ENCODE data around the gene MND1.

MND1 gene

GRCh38 chr4:153346563-153346962, 2.1 kb downstream of the MND1 start:
- Histone ChIP-seq H3K27me3 (ENCODE audit: control insufficient read depth, insufficient read depth, low read length) (no peaks in the 10 kb centered on the region), H3K36me3 (ENCODE audit: control insufficient read depth, insufficient read depth, low read length) (peaks cover 11% of the 10 kb centered on the region), H3K9me3 (ENCODE audit: control insufficient read depth, insufficient read depth, low read depth, low read length) (no peaks in the 10 kb centered on the region), H3K4me1 (ENCODE audit: control insufficient read depth, insufficient read depth, low read length) (peaks cover 30% of the 10 kb centered on the region), H3K27ac (ENCODE audit: low read depth, low read length) (no peak overlapping the region), H3K4me3 (ENCODE audit: low read depth, low read length) (peak overlapping the region; percentile 57; the same call in 1 of the 2 replicates), H3K9ac (ENCODE audit: low read length) (no peak overlapping the region)

DNA sequence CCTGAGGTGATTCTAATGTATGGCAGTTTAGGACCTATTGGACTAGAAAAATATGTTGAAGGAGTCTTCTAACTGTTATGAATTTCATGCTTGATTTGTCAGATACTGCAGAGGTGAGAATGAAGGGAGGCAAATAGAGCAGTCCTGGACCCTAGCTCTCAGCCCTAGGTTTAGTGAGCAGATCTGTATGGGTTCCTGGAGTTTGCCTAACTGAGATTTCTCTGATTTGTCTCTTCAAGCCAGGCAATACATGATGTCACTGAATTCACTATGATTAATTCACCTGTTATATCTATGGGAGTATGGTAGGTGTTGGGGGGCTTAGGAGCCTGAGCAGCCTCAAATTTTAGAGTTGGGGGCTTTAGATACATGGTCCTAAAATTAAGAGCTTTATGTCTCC, 2.6 kb downstream of the MND1 start:
- Histone ChIP-seq H3K27me3 (ENCODE audit: control insufficient read depth, insufficient read depth, low read length) (no peaks in the 10 kb centered on the region), H3K9me3 (ENCODE audit: control insufficient read depth, insufficient read depth, low read depth, low read length) (no peaks in the 10 kb centered on the region), H3K4me1 (ENCODE audit: control insufficient read depth, insufficient read depth, low read length) (peaks cover 25% of the 10 kb centered on the region), H3K9ac (ENCODE audit: low read length) (no peak overlapping the region), H3K27ac (ENCODE audit: low read depth, low read length) (no peak overlapping the region), H3K4me3 (ENCODE audit: low read depth, low read length) (no peak overlapping the region), H3K36me3 (ENCODE audit: control insufficient read depth, insufficient read depth, low read length) (peaks cover 16% of the 10 kb centered on the region)

DNA sequence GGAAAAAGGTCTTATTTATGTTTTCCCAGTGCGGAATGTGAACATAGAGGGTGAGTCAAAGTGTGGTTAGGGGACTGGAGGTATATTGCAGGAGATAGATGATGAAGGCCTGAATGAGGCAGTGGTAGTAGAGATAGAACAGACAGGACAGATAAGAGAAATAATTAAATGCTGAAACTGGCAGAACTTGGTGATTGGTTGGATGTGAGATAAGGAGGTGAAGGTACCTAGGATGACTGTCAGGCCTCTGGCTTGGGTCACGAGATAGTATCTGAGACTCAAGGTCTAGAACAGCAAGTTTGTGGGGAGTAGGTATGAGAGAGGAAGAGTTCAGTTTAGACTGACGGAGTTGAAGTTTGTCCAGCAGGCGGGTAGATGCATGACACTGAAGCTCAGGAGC, 3.5 kb downstream of the MND1 start:
- Histone ChIP-seq H3K27me3 (ENCODE audit: control insufficient read depth, insufficient read depth, low read length) (no peaks in the 10 kb centered on the region), H3K9me3 (ENCODE audit: control insufficient read depth, insufficient read depth, low read depth, low read length) (no peaks in the 10 kb centered on the region), H3K4me1 (ENCODE audit: control insufficient read depth, insufficient read depth, low read length) (peaks cover 25% of the 10 kb centered on the region), H3K36me3 (ENCODE audit: control insufficient read depth, insufficient read depth, low read length) (peaks cover 21% of the 10 kb centered on the region), H3K27ac (ENCODE audit: low read depth, low read length) (no peak overlapping the region), H3K9ac (ENCODE audit: low read length) (no peak overlapping the region), H3K4me3 (ENCODE audit: low read depth, low read length) (no peak overlapping the region)

- H3K27ac ChIP-seq (ENCODE audit: low read depth, low read length): no peak overlapping the region
- no peak overlapping the region for H3K4me3 ChIP-seq (ENCODE audit: low read depth, low read length)
- H3K9me3 ChIP-seq (ENCODE audit: control insufficient read depth, insufficient read depth, low read depth, low read length): no peaks in the 10 kb centered on the region
- peaks cover 21% of the 10 kb centered on the region for H3K36me3 ChIP-seq (ENCODE audit: control insufficient read depth, insufficient read depth, low read length)
- H3K4me1 ChIP-seq (ENCODE audit: control insufficient read depth, insufficient read depth, low read length): peaks cover 25% of the 10 kb centered on the region
- H3K27me3 ChIP-seq (ENCODE audit: control insufficient read depth, insufficient read depth, low read length): no peaks in the 10 kb centered on the region
- H3K9ac ChIP-seq (ENCODE audit: low read length): no peak overlapping the region
Measured at GRCh38 chr4:153349206-153349805, 4.8 kb downstream of the MND1 start.

DNA sequence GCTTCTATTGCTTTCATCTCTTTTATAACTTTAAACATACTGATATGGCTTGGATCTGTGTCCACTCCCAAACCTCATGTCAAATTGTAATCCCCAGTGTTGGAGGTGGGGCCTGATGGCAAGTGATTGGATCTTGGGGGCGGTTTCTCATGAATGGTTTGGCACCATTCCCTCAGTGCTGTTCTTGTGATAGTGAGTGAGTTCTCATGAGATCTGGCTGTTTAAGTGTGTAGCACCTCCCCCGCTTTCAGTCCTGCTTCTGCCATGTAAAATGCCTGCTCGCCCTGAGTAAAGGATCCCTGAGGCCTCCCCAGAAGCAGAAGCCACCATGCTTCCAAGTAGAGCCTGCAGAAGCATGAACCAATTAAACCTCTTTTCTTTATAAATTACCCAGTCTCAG, 17.7 kb downstream of the MND1 start:
- Histone ChIP-seq H3K36me3 (ENCODE audit: control insufficient read depth, insufficient read depth, low read length) (peaks cover 42% of the 10 kb centered on the region), H3K27ac (ENCODE audit: low read depth, low read length) (no peak overlapping the region)

DNA sequence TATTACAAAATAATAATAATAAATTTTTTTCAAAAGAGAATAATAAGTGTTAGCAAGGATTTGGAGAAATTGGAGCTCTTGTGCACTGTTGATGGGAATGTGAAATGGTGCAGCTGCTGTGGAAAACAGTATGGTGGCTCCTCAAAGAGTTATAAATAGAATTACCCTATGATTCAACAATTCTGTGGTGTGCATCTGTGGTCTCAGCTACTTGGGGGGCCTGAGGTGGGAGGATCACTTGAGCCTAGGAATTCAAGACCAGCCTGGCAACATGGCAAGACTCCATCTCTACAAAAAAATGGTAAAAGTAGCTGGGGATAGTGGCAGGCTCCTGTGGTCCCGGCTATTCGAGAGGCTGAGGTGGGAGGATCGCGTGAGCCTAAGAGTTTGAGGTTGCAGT, 19.6 kb downstream of the MND1 start:
- Histone ChIP-seq H3K27me3 (ENCODE audit: control insufficient read depth, insufficient read depth, low read length) (no peaks in the 10 kb centered on the region), H3K9me3 (ENCODE audit: control insufficient read depth, insufficient read depth, low read depth, low read length) (no peaks in the 10 kb centered on the region), H3K4me3 (ENCODE audit: low read depth, low read length) (no peak overlapping the region), H3K27ac (ENCODE audit: low read depth, low read length) (no peak overlapping the region), H3K4me1 (ENCODE audit: control insufficient read depth, insufficient read depth, low read length) (no peaks in the 10 kb centered on the region), H3K36me3 (ENCODE audit: control insufficient read depth, insufficient read depth, low read length) (peaks cover 51% of the 10 kb centered on the region), H3K9ac (ENCODE audit: low read length) (no peak overlapping the region)

More for the DNA sequence above, 17.7 kb downstream of the MND1 start:
- Histone ChIP-seq H3K27me3 (ENCODE audit: control insufficient read depth, insufficient read depth, low read length) (no peaks in the 10 kb centered on the region), H3K9me3 (ENCODE audit: control insufficient read depth, insufficient read depth, low read depth, low read length) (no peaks in the 10 kb centered on the region), H3K9ac (ENCODE audit: low read length) (no peak overlapping the region), H3K4me3 (ENCODE audit: low read depth, low read length) (no peak overlapping the region), H3K4me1 (ENCODE audit: control insufficient read depth, insufficient read depth, low read length) (no peaks in the 10 kb centered on the region)

GRCh38 chr4:153365003-153365402, 20.5 kb downstream of the MND1 start:
- Histone ChIP-seq H3K27me3 (ENCODE audit: control insufficient read depth, insufficient read depth, low read length) (no peaks in the 10 kb centered on the region), H3K9me3 (ENCODE audit: control insufficient read depth, insufficient read depth, low read depth, low read length) (no peaks in the 10 kb centered on the region), H3K4me1 (ENCODE audit: control insufficient read depth, insufficient read depth, low read length) (no peaks in the 10 kb centered on the region), H3K27ac (ENCODE audit: low read depth, low read length) (no peak overlapping the region), H3K4me3 (ENCODE audit: low read depth, low read length) (no peak overlapping the region), H3K9ac (ENCODE audit: low read length) (no peak overlapping the region), H3K36me3 (ENCODE audit: control insufficient read depth, insufficient read depth, low read length) (peaks cover 56% of the 10 kb centered on the region)

DNA sequence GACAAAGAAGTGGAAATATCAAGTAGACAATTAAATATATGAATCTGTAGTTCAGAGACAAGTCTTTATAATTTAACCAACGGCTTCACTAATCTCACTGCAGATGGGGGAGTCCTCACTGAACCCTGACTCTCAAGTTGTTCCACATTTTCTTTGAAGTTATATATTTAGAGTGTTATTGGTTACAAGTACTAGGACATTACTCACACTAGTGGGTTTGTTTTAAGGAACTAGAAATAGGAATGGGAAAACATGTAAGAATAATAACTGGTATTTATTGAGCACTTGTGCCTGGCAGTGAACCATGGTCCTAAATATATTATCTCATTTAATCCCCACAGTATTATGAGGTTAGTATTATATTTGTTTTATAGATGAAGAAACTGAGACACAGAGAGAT, 22.0 kb downstream of the MND1 start:
- no peak overlapping the region for H3K27ac ChIP-seq (ENCODE audit: low read depth, low read length)
- H3K9ac ChIP-seq (ENCODE audit: low read length): no peak overlapping the region
- no peak overlapping the region for H3K4me3 ChIP-seq (ENCODE audit: low read depth, low read length)
- H3K36me3 ChIP-seq (ENCODE audit: control insufficient read depth, insufficient read depth, low read length): peaks cover 62% of the 10 kb centered on the region
- no peaks in the 10 kb centered on the region for H3K9me3 ChIP-seq (ENCODE audit: control insufficient read depth, insufficient read depth, low read depth, low read length)
- H3K4me1 ChIP-seq (ENCODE audit: control insufficient read depth, insufficient read depth, low read length): no peaks in the 10 kb centered on the region
- H3K27me3 ChIP-seq (ENCODE audit: control insufficient read depth, insufficient read depth, low read length): no peaks in the 10 kb centered on the region

GRCh38 chr4:153367092-153367491, 22.6 kb downstream of the MND1 start:
- Histone ChIP-seq H3K9me3 (ENCODE audit: control insufficient read depth, insufficient read depth, low read depth, low read length) (no peaks in the 10 kb centered on the region), H3K9ac (ENCODE audit: low read length) (no peak overlapping the region), H3K4me1 (ENCODE audit: control insufficient read depth, insufficient read depth, low read length) (no peaks in the 10 kb centered on the region), H3K27me3 (ENCODE audit: control insufficient read depth, insufficient read depth, low read length) (no peaks in the 10 kb centered on the region), H3K4me3 (ENCODE audit: low read depth, low read length) (no peak overlapping the region), H3K36me3 (ENCODE audit: control insufficient read depth, insufficient read depth, low read length) (peaks cover 68% of the 10 kb centered on the region), H3K27ac (ENCODE audit: low read depth, low read length) (no peak overlapping the region)

GRCh38 chr4:153369021-153369420, 24.5 kb downstream of the MND1 start:
- no peaks in the 10 kb centered on the region for H3K27me3 ChIP-seq (ENCODE audit: control insufficient read depth, insufficient read depth, low read length)
- no peak overlapping the region for H3K9ac ChIP-seq (ENCODE audit: low read length)
- H3K4me3 ChIP-seq (ENCODE audit: low read depth, low read length): no peak overlapping the region
- no peak overlapping the region for H3K27ac ChIP-seq (ENCODE audit: low read depth, low read length)
- H3K9me3 ChIP-seq (ENCODE audit: control insufficient read depth, insufficient read depth, low read depth, low read length): peaks cover 9% of the 10 kb centered on the region
- peaks cover 64% of the 10 kb centered on the region for H3K36me3 ChIP-seq (ENCODE audit: control insufficient read depth, insufficient read depth, low read length)
- no peaks in the 10 kb centered on the region for H3K4me1 ChIP-seq (ENCODE audit: control insufficient read depth, insufficient read depth, low read length)

DNA sequence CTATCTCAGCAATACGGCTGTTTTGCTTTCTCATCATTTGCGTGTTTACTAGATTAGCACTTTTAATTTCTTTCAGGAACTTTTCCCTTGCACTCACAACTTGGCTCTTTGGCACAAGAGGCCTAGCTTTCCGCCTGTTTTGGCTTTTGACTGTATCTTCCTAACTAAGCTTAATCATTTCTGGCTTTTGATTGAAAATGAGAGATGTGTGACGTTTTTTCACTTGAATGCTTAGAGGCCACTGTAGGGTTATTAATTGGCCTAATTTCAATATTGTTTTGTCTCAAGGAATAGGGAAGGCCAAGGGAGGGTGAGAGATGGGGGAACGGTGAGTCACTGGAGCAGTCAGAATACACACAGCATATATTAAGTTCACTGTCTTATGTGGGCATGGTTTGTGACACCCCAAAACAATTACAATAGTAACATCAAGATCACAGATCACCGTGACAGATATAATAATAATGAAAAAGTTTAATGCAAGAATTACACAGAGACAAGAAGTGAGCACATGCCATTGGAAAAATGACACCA, 27.3 kb downstream of the MND1 start:
- H3K27ac ChIP-seq (ENCODE audit: low read depth, low read length): no peak overlapping the region
- H3K9ac ChIP-seq (ENCODE audit: low read length): no peak overlapping the region
- no peak overlapping the region for H3K4me3 ChIP-seq (ENCODE audit: low read depth, low read length)
- H3K27me3 ChIP-seq (ENCODE audit: control insufficient read depth, insufficient read depth, low read length): no peaks in the 10 kb centered on the region
- H3K4me1 ChIP-seq (ENCODE audit: control insufficient read depth, insufficient read depth, low read length): no peaks in the 10 kb centered on the region
- peaks cover 9% of the 10 kb centered on the region for H3K9me3 ChIP-seq (ENCODE audit: control insufficient read depth, insufficient read depth, low read depth, low read length)
- H3K36me3 ChIP-seq (ENCODE audit: control insufficient read depth, insufficient read depth, low read length): peaks cover 58% of the 10 kb centered on the region

All from HUES6 (cell line).